ENCODE data around the gene KIF21A. TPM values are rescaled to one million over a fixed set of nuclear protein-coding genes. Genes with fewer than 3 reads are reported as not detected.

The KIF21A gene
- total RNA-seq, 1 experiment from 2014 or later = 3.3 TPM

GRCh38 chr12:39364196-39364595 lies 78.7 kb downstream of the KIF21A start:
- Histone ChIP-seq H3K4me1 (ENCODE audit: insufficient read depth, low read length, poor library complexity, severe bottlenecking) (no peaks in the 10 kb centered on the region), H3K27me3 (replicated peaks; ENCODE audit: insufficient read depth, low read depth, low read length, poor library complexity) (no peaks in the 10 kb centered on the region), H3K27ac (ENCODE audit: low read depth, low read length, poor library complexity, severe bottlenecking) (no peak overlapping the region), H3K4me3 (ENCODE audit: low read depth, low read length, poor library complexity, severe bottlenecking) (no peak overlapping the region), H3K36me3 (ENCODE audit: insufficient read depth, low read length, poor library complexity, severe bottlenecking) (no peaks in the 10 kb centered on the region), H3K9me3 (ENCODE audit: low read depth, low read length, poor library complexity, severe bottlenecking) (no peaks in the 10 kb centered on the region)
- intact Hi-C loops (cut with micrococcal nuclease; ENCODE audit: unreplicated experiment) = no loop called here
- BruUV-seq (replicated peaks) = no TSS peak
- DNase-seq (ENCODE audit: low spot score) = no peak
- POLR2A ChIA-PET (ENCODE audit: low non-redundant PET) = no interaction called here
- CTCF ChIA-PET = no interaction called here
- TF ChIP-seq EZH2 (IDR thresholded peaks at IDR 0.05; ENCODE audit: borderline replicate concordance, low read depth, low read length, poor library complexity, severe bottlenecking) = no peak
- TF ChIP-seq, protein P1, sequence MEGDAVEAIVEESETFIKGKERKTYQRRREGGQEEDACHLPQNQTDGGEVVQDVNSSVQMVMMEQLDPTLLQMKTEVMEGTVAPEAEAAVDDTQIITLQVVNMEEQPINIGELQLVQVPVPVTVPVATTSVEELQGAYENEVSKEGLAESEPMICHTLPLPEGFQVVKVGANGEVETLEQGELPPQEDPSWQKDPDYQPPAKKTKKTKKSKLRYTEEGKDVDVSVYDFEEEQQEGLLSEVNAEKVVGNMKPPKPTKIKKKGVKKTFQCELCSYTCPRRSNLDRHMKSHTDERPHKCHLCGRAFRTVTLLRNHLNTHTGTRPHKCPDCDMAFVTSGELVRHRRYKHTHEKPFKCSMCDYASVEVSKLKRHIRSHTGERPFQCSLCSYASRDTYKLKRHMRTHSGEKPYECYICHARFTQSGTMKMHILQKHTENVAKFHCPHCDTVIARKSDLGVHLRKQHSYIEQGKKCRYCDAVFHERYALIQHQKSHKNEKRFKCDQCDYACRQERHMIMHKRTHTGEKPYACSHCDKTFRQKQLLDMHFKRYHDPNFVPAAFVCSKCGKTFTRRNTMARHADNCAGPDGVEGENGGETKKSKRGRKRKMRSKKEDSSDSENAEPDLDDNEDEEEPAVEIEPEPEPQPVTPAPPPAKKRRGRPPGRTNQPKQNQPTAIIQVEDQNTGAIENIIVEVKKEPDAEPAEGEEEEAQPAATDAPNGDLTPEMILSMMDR (conservative IDR thresholded peaks at IDR 0.05; ENCODE audit: low read depth, low read length) = no peak

GRCh38 chr12:39359645-39360044 lies 83.3 kb downstream of the KIF21A start:
- intact Hi-C loops (cut with micrococcal nuclease; ENCODE audit: unreplicated experiment) = no loop called here
- Histone ChIP-seq H3K4me3 (ENCODE audit: low read depth, low read length, poor library complexity, severe bottlenecking) (no peak overlapping the region), H3K36me3 (ENCODE audit: insufficient read depth, low read length, poor library complexity, severe bottlenecking) (no peaks in the 10 kb centered on the region), H3K4me1 (ENCODE audit: insufficient read depth, low read length, poor library complexity, severe bottlenecking) (no peaks in the 10 kb centered on the region), H3K27me3 (replicated peaks; ENCODE audit: insufficient read depth, low read depth, low read length, poor library complexity) (no peaks in the 10 kb centered on the region), H3K27ac (ENCODE audit: low read depth, low read length, poor library complexity, severe bottlenecking) (no peak overlapping the region), H3K9me3 (ENCODE audit: low read depth, low read length, poor library complexity, severe bottlenecking) (no peaks in the 10 kb centered on the region)
- POLR2A ChIA-PET (ENCODE audit: low non-redundant PET) = no interaction called here
- TF ChIP-seq, protein P1 (conservative IDR thresholded peaks at IDR 0.05; ENCODE audit: low read depth, low read length) = no peak
- no peak for TF ChIP-seq EZH2 (IDR thresholded peaks at IDR 0.05; ENCODE audit: borderline replicate concordance, low read depth, low read length, poor library complexity, severe bottlenecking)
- CTCF ChIA-PET = no interaction called here
- no peak for DNase-seq (ENCODE audit: low spot score)
- no TSS peak for BruUV-seq (replicated peaks)

DNA sequence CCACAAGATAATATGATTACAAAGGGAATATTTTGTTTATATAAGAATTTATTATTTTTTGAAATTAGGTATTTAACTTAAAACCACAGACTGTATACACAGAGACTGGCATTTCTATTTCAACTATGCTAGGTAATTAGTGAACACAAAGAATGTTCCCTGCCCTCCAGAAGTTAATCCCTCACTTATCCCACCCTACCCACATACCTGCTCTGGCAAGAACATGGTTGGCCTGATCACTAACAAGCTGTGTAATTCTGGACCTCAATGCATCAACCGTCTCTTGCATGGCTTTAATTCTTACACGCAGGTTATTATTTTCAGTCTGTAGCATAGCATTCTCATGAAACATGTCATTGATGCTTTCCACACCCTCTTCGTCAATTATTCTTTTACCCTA lies 85.9 kb downstream of the KIF21A start:
- H3K27me3 ChIP-seq (replicated peaks; ENCODE audit: insufficient read depth, low read depth, low read length, poor library complexity) = no peaks in the 10 kb centered on the region
- no peak for DNase-seq (ENCODE audit: low spot score)
- H3K4me1 ChIP-seq (ENCODE audit: insufficient read depth, low read length, poor library complexity, severe bottlenecking) = no peaks in the 10 kb centered on the region
- H3K36me3 ChIP-seq (ENCODE audit: insufficient read depth, low read length, poor library complexity, severe bottlenecking) = no peaks in the 10 kb centered on the region
- H3K27ac ChIP-seq (ENCODE audit: low read depth, low read length, poor library complexity, severe bottlenecking) = no peak overlapping the region
- CTCF ChIA-PET = no interaction called here
- TF ChIP-seq EZH2 (IDR thresholded peaks at IDR 0.05; ENCODE audit: borderline replicate concordance, low read depth, low read length, poor library complexity, severe bottlenecking) = no peak
- TF ChIP-seq, protein P1 (conservative IDR thresholded peaks at IDR 0.05; ENCODE audit: low read depth, low read length) = no peak
- no peaks in the 10 kb centered on the region for H3K9me3 ChIP-seq (ENCODE audit: low read depth, low read length, poor library complexity, severe bottlenecking)
- H3K4me3 ChIP-seq (ENCODE audit: low read depth, low read length, poor library complexity, severe bottlenecking) = no peak overlapping the region
- POLR2A ChIA-PET (ENCODE audit: low non-redundant PET) = no interaction called here
- no TSS peak for BruUV-seq (replicated peaks)
- intact Hi-C loops (cut with micrococcal nuclease; ENCODE audit: unreplicated experiment) = no loop called here
